ENCODE measurements around the gene CACNA1D.

Gene CACNA1D

DNA sequence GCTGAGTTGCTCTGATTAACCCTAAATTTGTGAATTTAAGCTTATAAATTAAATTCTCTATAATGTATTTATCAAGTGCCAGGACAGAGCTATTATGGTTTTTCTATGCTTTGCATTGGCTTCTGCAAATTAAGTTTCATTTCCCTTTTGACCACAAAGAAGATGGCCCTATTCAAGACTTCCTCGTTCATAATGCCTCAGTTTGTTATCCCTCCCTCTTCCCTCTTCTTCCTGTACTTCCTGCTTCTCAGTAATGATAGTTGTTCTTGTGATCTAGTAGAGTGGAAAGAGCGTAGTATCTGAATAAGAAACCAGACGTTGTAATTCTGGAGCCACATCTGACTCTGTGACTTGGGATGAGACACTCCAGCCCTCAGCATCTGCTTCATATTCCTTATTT, 118.7 kb downstream of the CACNA1D start:
- Histone ChIP-seq H4K8ac (ENCODE audit: low read length) (no peak overlapping the region), H3K4ac (ENCODE audit: low read depth in 1 of 2, low read length in 2 of 2) (no peak overlapping the region), H2BK15ac (ENCODE audit: low read depth, poor library complexity, severe bottlenecking) (no peak overlapping the region), H2BK5ac (ENCODE audit: low read depth, low read length, poor library complexity, severe bottlenecking) (no peak overlapping the region), H3K27ac (ENCODE audit: low read length, poor library complexity, severe bottlenecking) (no peak overlapping the region), H3K18ac (ENCODE audit: low read depth in 1 of 2, low read length in 2 of 2) (no peak overlapping the region), H3K36me3 (ENCODE audit: control insufficient read depth in 1 of 2, insufficient read depth in 2 of 2, low read depth in 1 of 2, low read length in 2 of 2) (no peaks in the 10 kb centered on the region), H3K14ac (ENCODE audit: low read length in 2 of 2) (no peak overlapping the region), H3K4me3 (ENCODE audit: insufficient read depth in 1 of 2, low read depth in 1 of 2, low read length in 2 of 2) (no peak overlapping the region), H3K9ac (ENCODE audit: low read length) (no peak overlapping the region), H4K91ac (ENCODE audit: low read length) (no peak overlapping the region), H2AK5ac (ENCODE audit: low read length, severe bottlenecking) (no peak overlapping the region), H3K79me1 (replicated peaks; ENCODE audit: low read length, poor library complexity, severe bottlenecking) (no peaks in the 10 kb centered on the region), H2BK12ac (ENCODE audit: low read length in 2 of 2) (no peak overlapping the region), H2BK120ac (ENCODE audit: low read depth, low read length) (no peak overlapping the region), H3K4me1 (ENCODE audit: control insufficient read depth, insufficient read depth, low read depth, low read length) (no peaks in the 10 kb centered on the region), H3K9me3 (ENCODE audit: control insufficient read depth, low read length) (no peaks in the 10 kb centered on the region), H3K23ac (ENCODE audit: low read length in 2 of 2) (no peak overlapping the region), H3K27me3 (ENCODE audit: control insufficient read depth in 1 of 2, insufficient read depth in 1 of 2, low read length in 2 of 2) (peaks cover 6 to 21% of the 10 kb centered on the region in 2 experiments), H3K4me2 (ENCODE audit: low read length, poor library complexity, severe bottlenecking) (no peak overlapping the region), H2AFZ (ENCODE audit: low read depth, low read length) (no peak overlapping the region)
- WGBS = 100% methylated on average over 1 of the region's 3 CpGs
- no peak for DNase-seq

DNA sequence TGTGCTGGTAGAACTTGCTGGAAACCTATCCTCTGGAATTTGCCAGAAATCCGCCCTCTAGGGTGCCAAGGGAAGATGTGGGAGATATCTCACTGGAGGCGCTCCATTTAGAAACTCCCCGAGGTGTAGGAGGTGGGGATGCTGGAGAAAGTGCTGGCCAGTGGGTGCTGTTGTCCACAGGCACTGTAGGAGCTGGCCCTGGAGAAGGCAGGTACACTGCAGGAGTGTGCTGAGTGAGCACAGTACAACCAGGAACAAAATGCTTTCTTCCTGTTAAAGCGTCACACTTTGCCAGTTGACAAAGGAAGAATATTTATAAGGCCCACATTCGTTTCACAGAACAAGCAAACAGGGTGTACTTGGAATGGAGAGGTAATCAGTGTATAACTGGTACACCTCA, 119.9 kb downstream of the CACNA1D start:
- H3K9me3 ChIP-seq (ENCODE audit: control insufficient read depth, low read length) = no peaks in the 10 kb centered on the region
- H3K27me3 ChIP-seq (ENCODE audit: control insufficient read depth in 1 of 2, insufficient read depth in 1 of 2, low read length in 2 of 2) = peaks cover 7 to 32% of the 10 kb centered on the region in 2 experiments
- no peak overlapping the region for H3K14ac ChIP-seq (ENCODE audit: low read length in 2 of 2)
- no peak overlapping the region for H2BK12ac ChIP-seq (ENCODE audit: low read length in 2 of 2)
- no peak overlapping the region for H2AFZ ChIP-seq (ENCODE audit: low read depth, low read length)
- no peaks in the 10 kb centered on the region for H3K36me3 ChIP-seq (ENCODE audit: control insufficient read depth in 1 of 2, insufficient read depth in 2 of 2, low read depth in 1 of 2, low read length in 2 of 2)
- no peak overlapping the region for H3K18ac ChIP-seq (ENCODE audit: low read depth in 1 of 2, low read length in 2 of 2)
- H3K4me2 ChIP-seq (ENCODE audit: low read length, poor library complexity, severe bottlenecking) = no peak overlapping the region
- no peak overlapping the region for H2AK5ac ChIP-seq (ENCODE audit: low read length, severe bottlenecking)
- no peak for DNase-seq
- no peak overlapping the region for H2BK120ac ChIP-seq (ENCODE audit: low read depth, low read length)
- no peak overlapping the region for H3K4ac ChIP-seq (ENCODE audit: low read depth in 1 of 2, low read length in 2 of 2)
- H2BK5ac ChIP-seq (ENCODE audit: low read depth, low read length, poor library complexity, severe bottlenecking) = no peak overlapping the region
- no peaks in the 10 kb centered on the region for H3K4me1 ChIP-seq (ENCODE audit: control insufficient read depth, insufficient read depth, low read depth, low read length)
- no peak overlapping the region for H4K91ac ChIP-seq (ENCODE audit: low read length)
- H3K4me3 ChIP-seq (ENCODE audit: insufficient read depth in 1 of 2, low read depth in 1 of 2, low read length in 2 of 2) = no peak overlapping the region
- 80% methylated on average over 4 of the region's 5 CpGs for WGBS
- no peak overlapping the region for H3K27ac ChIP-seq (ENCODE audit: low read length, poor library complexity, severe bottlenecking)
- H3K9ac ChIP-seq (ENCODE audit: low read length) = no peak overlapping the region
- H3K23ac ChIP-seq (ENCODE audit: low read length in 2 of 2) = no peak overlapping the region
- H2BK15ac ChIP-seq (ENCODE audit: low read depth, poor library complexity, severe bottlenecking) = no peak overlapping the region
- no peaks in the 10 kb centered on the region for H3K79me1 ChIP-seq (replicated peaks; ENCODE audit: low read length, poor library complexity, severe bottlenecking)
- H4K8ac ChIP-seq (ENCODE audit: low read length) = no peak overlapping the region

DNA sequence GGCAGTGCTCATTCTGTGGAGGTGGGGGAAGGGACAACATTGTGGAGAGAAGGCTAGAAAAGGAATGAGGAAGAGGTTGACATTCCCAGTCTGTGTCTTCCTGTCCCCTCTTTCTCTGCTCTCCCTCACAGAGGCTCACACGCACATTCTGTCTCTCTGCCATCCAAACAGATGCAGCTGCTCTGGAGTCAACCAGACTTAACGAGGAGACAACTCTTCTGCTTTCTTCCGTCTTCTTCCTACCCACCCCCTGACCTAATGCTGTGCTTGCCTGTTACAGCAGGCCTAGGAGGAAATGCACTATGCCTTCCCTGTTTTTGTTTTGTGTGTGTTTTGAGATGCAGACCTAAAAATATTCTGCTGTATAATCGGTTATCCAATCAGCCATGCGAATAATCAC, 121.9 kb downstream of the CACNA1D start:
- H4K8ac ChIP-seq (ENCODE audit: low read length) = no peak overlapping the region
- H2BK12ac ChIP-seq (ENCODE audit: low read length in 2 of 2) = no peak overlapping the region
- no peak overlapping the region for H2AFZ ChIP-seq (ENCODE audit: low read depth, low read length)
- H2BK120ac ChIP-seq (ENCODE audit: low read depth, low read length) = no peak overlapping the region
- no peak overlapping the region for H2BK15ac ChIP-seq (ENCODE audit: low read depth, poor library complexity, severe bottlenecking)
- H3K4me1 ChIP-seq (ENCODE audit: control insufficient read depth, insufficient read depth, low read depth, low read length) = no peaks in the 10 kb centered on the region
- H3K4me3 ChIP-seq (ENCODE audit: insufficient read depth in 1 of 2, low read depth in 1 of 2, low read length in 2 of 2) = no peak overlapping the region
- no peak overlapping the region for H4K91ac ChIP-seq (ENCODE audit: low read length)
- no peak overlapping the region for H3K14ac ChIP-seq (ENCODE audit: low read length in 2 of 2)
- H2AK5ac ChIP-seq (ENCODE audit: low read length, severe bottlenecking) = no peak overlapping the region
- no peak overlapping the region for H3K4ac ChIP-seq (ENCODE audit: low read depth in 1 of 2, low read length in 2 of 2)
- WGBS = 54% methylated on average over 4 of the region's 5 CpGs
- H3K9ac ChIP-seq (ENCODE audit: low read length) = no peak overlapping the region
- H3K27ac ChIP-seq (ENCODE audit: low read length, poor library complexity, severe bottlenecking) = no peak overlapping the region
- H3K4me2 ChIP-seq (ENCODE audit: low read length, poor library complexity, severe bottlenecking) = no peak overlapping the region
- H3K27me3 ChIP-seq (ENCODE audit: control insufficient read depth in 1 of 2, insufficient read depth in 1 of 2, low read length in 2 of 2) = peaks cover 7 to 47% of the 10 kb centered on the region in 2 experiments
- H3K79me1 ChIP-seq (replicated peaks; ENCODE audit: low read length, poor library complexity, severe bottlenecking) = no peaks in the 10 kb centered on the region
- no peak for DNase-seq
- H2BK5ac ChIP-seq (ENCODE audit: low read depth, low read length, poor library complexity, severe bottlenecking) = no peak overlapping the region
- H3K23ac ChIP-seq (ENCODE audit: low read length in 2 of 2) = no peak overlapping the region
- no peak overlapping the region for H3K18ac ChIP-seq (ENCODE audit: low read depth in 1 of 2, low read length in 2 of 2)
- no peaks in the 10 kb centered on the region for H3K36me3 ChIP-seq (ENCODE audit: control insufficient read depth in 1 of 2, insufficient read depth in 2 of 2, low read depth in 1 of 2, low read length in 2 of 2)
- no peaks in the 10 kb centered on the region for H3K9me3 ChIP-seq (ENCODE audit: control insufficient read depth, low read length)

DNA sequence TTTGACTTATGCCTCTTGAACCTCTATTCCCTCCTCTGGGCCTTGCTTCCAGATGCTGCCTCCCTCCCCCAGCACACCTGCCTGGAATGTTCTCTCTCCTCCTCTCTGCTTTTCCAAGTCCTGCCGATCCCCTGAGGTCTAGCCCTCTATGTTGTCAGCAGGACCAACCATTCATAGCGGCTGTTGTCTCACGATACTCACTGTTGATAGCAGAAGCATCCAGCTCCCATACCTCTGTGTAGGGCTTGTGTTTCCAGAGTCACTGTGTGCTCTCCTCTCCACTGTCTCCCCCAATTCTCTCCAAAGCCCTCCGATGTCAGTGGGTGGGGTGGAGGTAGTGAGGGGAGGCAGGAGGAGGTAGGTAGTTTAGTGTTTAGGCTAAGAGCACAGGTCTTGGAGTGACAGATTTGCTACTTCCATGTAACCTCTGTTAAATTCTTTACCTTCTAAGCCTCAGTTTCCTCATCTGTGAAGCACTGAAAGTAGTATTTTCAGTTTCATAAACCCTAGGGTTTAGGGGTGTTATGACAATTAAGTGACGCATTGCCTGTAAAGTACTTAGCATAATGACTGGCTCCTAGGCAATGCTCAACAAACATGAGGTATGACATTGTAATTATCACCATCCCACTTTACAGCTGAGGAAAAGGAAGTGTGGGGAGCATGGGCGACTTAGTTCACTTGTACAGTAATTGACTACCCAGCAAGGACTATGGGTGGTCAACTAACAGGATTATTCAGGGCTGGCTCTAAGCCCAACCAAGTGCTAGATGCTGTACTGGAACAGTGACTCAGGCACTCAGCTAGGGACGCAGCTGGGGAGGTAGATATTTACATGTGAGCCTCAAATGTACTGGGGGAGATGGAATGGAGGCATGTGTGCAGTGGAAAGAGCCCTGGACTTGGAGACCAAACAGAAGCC, 122.8 kb downstream of the CACNA1D start:
- Histone ChIP-seq H3K36me3 (ENCODE audit: control insufficient read depth in 1 of 2, insufficient read depth in 2 of 2, low read depth in 1 of 2, low read length in 2 of 2) (no peaks in the 10 kb centered on the region), H3K4ac (ENCODE audit: low read depth in 1 of 2, low read length in 2 of 2) (no peak overlapping the region), H3K4me1 (ENCODE audit: control insufficient read depth, insufficient read depth, low read depth, low read length) (no peaks in the 10 kb centered on the region), H3K14ac (ENCODE audit: low read length in 2 of 2) (no peak overlapping the region), H3K18ac (ENCODE audit: low read depth in 1 of 2, low read length in 2 of 2) (no peak overlapping the region), H3K27ac (ENCODE audit: low read length, poor library complexity, severe bottlenecking) (no peak overlapping the region), H2BK15ac (ENCODE audit: low read depth, poor library complexity, severe bottlenecking) (no peak overlapping the region), H4K8ac (ENCODE audit: low read length) (no peak overlapping the region), H3K4me3 (ENCODE audit: insufficient read depth in 1 of 2, low read depth in 1 of 2, low read length in 2 of 2) (no peak overlapping the region), H4K91ac (ENCODE audit: low read length) (no peak overlapping the region), H3K27me3 (ENCODE audit: control insufficient read depth in 1 of 2, insufficient read depth in 1 of 2, low read length in 2 of 2) (peaks cover 7 to 47% of the 10 kb centered on the region in 2 experiments), H3K9me3 (ENCODE audit: control insufficient read depth, low read length) (no peaks in the 10 kb centered on the region), H2AFZ (ENCODE audit: low read depth, low read length) (no peak overlapping the region), H2BK5ac (ENCODE audit: low read depth, low read length, poor library complexity, severe bottlenecking) (no peak overlapping the region), H2AK5ac (ENCODE audit: low read length, severe bottlenecking) (no peak overlapping the region), H2BK120ac (ENCODE audit: low read depth, low read length) (no peak overlapping the region), H2BK12ac (ENCODE audit: low read length in 2 of 2) (no peak overlapping the region), H3K79me1 (replicated peaks; ENCODE audit: low read length, poor library complexity, severe bottlenecking) (no peaks in the 10 kb centered on the region), H3K23ac (ENCODE audit: low read length in 2 of 2) (no peak overlapping the region), H3K9ac (ENCODE audit: low read length) (no peak overlapping the region), H3K4me2 (ENCODE audit: low read length, poor library complexity, severe bottlenecking) (no peak overlapping the region)
- whole genome bisulfite sequencing = 89% methylated on average over 6 of the region's 7 CpGs
- no peak for DNase-seq

Measured in mesenchymal stem cell (in vitro differentiated cells and primary cell).